ENCODE measurements around the gene MED16. TPM values are rescaled to one million over a fixed set of nuclear protein-coding genes. Genes with fewer than 3 reads are reported as not detected.

The MED16 gene
- total RNA-seq, 1 experiment from 2014 or later: 66.9 TPM

GRCh38 chr19:903266-903797 lies 10.3 kb upstream of the MED16 start:
- Mint-ChIP-seq H3K27me3 (ENCODE audit: low read depth) (no peaks in the 10 kb centered on the region), H3K27ac (no peak overlapping the region), H3K36me3 (0 out of 2 replicates have a peak, but pooled peaks cover 3% of the 10 kb centered on the region), H3K4me1 (peaks cover 2% of the 10 kb centered on the region; the same call in 1 of the 2 replicates), H3K4me3 (no peak overlapping the region), H3K9me3 (no peaks in the 10 kb centered on the region)
- CTCF ChIA-PET: interaction anchor here (1.0 to 1.4 kb wide), 4 partner anchors 19 to 97 kb away, joined by 3 read pairs; partner anchors contain the start of gene GRIN3B
- POLR2A ChIA-PET: no interaction called here
- TF ChIP-seq NFE2L1 (CRISPR knock-in tag; IDR thresholded peaks at IDR 0.05) (no peak), NFATC4 (CRISPR knock-in tag; IDR thresholded peaks at IDR 0.05) (no peak), ZNF423 (CRISPR knock-in tag; IDR thresholded peaks at IDR 0.05) (no peak), FOXP1 (CRISPR knock-in tag; IDR thresholded peaks at IDR 0.05; ENCODE audit: borderline replicate concordance) (no peak), NR1H2 (CRISPR knock-in tag; IDR thresholded peaks at IDR 0.05) (no peak), ATF1 (CRISPR knock-in tag; IDR thresholded peaks at IDR 0.05) (no peak), FOXJ3 (CRISPR knock-in tag; IDR thresholded peaks at IDR 0.05; ENCODE audit: borderline replicate concordance) (no peak), SP1 (CRISPR knock-in tag; conservative IDR thresholded peaks at IDR 0.05) (no peak), EMX1 (CRISPR knock-in tag; IDR thresholded peaks at IDR 0.05) (no peak), JUN (CRISPR knock-in tag; IDR thresholded peaks at IDR 0.05) (no peak), NR2C2 (CRISPR knock-in tag; IDR thresholded peaks at IDR 0.05) (no peak), PRRX2 (CRISPR knock-in tag; IDR thresholded peaks at IDR 0.05) (no peak), TCF7 (CRISPR knock-in tag; IDR thresholded peaks at IDR 0.05; ENCODE audit: low read depth) (no peak), JAZF1 (CRISPR knock-in tag; IDR thresholded peaks at IDR 0.05) (no peak), USF2 (CRISPR knock-in tag; IDR thresholded peaks at IDR 0.05) (no peak)
- TF ChIP-seq, protein P1, sequence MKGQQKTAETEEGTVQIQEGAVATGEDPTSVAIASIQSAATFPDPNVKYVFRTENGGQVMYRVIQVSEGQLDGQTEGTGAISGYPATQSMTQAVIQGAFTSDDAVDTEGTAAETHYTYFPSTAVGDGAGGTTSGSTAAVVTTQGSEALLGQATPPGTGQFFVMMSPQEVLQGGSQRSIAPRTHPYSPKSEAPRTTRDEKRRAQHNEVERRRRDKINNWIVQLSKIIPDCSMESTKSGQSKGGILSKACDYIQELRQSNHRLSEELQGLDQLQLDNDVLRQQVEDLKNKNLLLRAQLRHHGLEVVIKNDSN (CRISPR knock-in tag; IDR thresholded peaks at IDR 0.05): no peak
- TF ChIP-seq, protein P2, sequence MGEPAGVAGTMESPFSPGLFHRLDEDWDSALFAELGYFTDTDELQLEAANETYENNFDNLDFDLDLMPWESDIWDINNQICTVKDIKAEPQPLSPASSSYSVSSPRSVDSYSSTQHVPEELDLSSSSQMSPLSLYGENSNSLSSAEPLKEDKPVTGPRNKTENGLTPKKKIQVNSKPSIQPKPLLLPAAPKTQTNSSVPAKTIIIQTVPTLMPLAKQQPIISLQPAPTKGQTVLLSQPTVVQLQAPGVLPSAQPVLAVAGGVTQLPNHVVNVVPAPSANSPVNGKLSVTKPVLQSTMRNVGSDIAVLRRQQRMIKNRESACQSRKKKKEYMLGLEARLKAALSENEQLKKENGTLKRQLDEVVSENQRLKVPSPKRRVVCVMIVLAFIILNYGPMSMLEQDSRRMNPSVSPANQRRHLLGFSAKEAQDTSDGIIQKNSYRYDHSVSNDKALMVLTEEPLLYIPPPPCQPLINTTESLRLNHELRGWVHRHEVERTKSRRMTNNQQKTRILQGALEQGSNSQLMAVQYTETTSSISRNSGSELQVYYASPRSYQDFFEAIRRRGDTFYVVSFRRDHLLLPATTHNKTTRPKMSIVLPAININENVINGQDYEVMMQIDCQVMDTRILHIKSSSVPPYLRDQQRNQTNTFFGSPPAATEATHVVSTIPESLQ (CRISPR knock-in tag; IDR thresholded peaks at IDR 0.05): no peak
- TF ChIP-seq, protein P3, sequence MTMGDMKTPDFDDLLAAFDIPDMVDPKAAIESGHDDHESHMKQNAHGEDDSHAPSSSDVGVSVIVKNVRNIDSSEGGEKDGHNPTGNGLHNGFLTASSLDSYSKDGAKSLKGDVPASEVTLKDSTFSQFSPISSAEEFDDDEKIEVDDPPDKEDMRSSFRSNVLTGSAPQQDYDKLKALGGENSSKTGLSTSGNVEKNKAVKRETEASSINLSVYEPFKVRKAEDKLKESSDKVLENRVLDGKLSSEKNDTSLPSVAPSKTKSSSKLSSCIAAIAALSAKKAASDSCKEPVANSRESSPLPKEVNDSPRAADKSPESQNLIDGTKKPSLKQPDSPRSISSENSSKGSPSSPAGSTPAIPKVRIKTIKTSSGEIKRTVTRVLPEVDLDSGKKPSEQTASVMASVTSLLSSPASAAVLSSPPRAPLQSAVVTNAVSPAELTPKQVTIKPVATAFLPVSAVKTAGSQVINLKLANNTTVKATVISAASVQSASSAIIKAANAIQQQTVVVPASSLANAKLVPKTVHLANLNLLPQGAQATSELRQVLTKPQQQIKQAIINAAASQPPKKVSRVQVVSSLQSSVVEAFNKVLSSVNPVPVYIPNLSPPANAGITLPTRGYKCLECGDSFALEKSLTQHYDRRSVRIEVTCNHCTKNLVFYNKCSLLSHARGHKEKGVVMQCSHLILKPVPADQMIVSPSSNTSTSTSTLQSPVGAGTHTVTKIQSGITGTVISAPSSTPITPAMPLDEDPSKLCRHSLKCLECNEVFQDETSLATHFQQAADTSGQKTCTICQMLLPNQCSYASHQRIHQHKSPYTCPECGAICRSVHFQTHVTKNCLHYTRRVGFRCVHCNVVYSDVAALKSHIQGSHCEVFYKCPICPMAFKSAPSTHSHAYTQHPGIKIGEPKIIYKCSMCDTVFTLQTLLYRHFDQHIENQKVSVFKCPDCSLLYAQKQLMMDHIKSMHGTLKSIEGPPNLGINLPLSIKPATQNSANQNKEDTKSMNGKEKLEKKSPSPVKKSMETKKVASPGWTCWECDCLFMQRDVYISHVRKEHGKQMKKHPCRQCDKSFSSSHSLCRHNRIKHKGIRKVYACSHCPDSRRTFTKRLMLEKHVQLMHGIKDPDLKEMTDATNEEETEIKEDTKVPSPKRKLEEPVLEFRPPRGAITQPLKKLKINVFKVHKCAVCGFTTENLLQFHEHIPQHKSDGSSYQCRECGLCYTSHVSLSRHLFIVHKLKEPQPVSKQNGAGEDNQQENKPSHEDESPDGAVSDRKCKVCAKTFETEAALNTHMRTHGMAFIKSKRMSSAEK (CRISPR knock-in tag; IDR thresholded peaks at IDR 0.05; ENCODE audit: borderline replicate concordance): no peak
- ATAC-seq (no peak), DNase-seq (ENCODE audit: low spot score) (no peak)

Data from WTC11 (cell line).